Body of pancreas (tissue), 4 donors: ENCODE data around the gene ARHGAP24. TPM values are rescaled to one million over a fixed set of nuclear protein-coding genes. Genes with fewer than 3 reads are reported as not detected.
A peak's percentile ranks its signal among the peaks of the same experiment; 100 is the strongest.

Source experiments
- ATAC-seq: fragments of 150-250 bp; one replicate; pipeline ENCODE4 v1.9.1; 2016
- DNase-seq, 4 donors: peaks; one replicate each; pipeline ENCODE4 v3.0.0-alpha.2; 2019
- H3K27ac ChIP-seq, 4 donors: fragments of 200-600 bp; sonication (generic); 1 replicate in 3 of 4; 2 replicates in 1 of 4; pipeline versions ENCODE4 v1.5.1 to v1.6.1; 2016 to 2019; ENCODE audit warnings: mild to moderate bottlenecking in 1 of 4, mixed read lengths in 1 of 4, moderate library complexity in 1 of 4
- H3K27me3 ChIP-seq, 2 donors: fragments of 200-600 bp; sonication (generic); one replicate each; pipeline ENCODE4 v1.6.0; 2016; ENCODE audit warnings: mild to moderate bottlenecking in 1 of 2
- H3K36me3 ChIP-seq, 2 donors: fragments of 200-600 bp; sonication (generic); replicated peaks in 1 of 2; 2 replicates each; pipeline ENCODE4 v1.5.1; 2016; ENCODE audit warnings: low read depth in 2 of 2; ENCODE audit not compliant: insufficient read depth in 1 of 2
- H3K4me1 ChIP-seq: fragments of 200-600 bp; sonication (generic); one replicate; pipeline ENCODE4 v1.6.0; 2016
- H3K4me3 ChIP-seq, 2 donors: fragments of 200-600 bp; sonication (generic); 1 replicate in 1 of 2; 2 replicates in 1 of 2; pipeline ENCODE4 v1.5.1; 2016 to 2019
- H3K9me3 ChIP-seq, 3 donors: fragments of 200-600 bp; sonication (generic); 1 replicate in 2 of 3; 2 replicates in 1 of 3; pipeline ENCODE4 v1.5.1; 2016
- CTCF ChIP-seq, 7 experiments: fragments of 450-650 bp in 4 of 7; fragments of 200-600 bp in 3 of 7; sonication (generic) in 3 of 7; IDR thresholded peaks; one replicate each; pipeline ENCODE4 v1.5.1; 2016 to 2019; ENCODE audit warnings: antibody characterized with exemption in 7 of 7
- POLR2A ChIP-seq, 3 donors: fragments of 450-650 bp; IDR thresholded peaks; one replicate each; pipeline ENCODE4 v1.6.1; 2016; ENCODE audit warnings: antibody characterized with exemption in 3 of 3, mild to moderate bottlenecking in 2 of 3
- WGBS, 2 donors: methylation state at CpG; one replicate each; pipeline ENCODE4 v1.1.5; 2017; 5-methylcytosine and 5-hydroxymethylcytosine counted together
- intact Hi-C: fragments of 100-400 bp; cut with DNase I; formaldehyde crosslinking; loops from one replicate; pipeline ENCODE4 v1.15.1; 2023
- total RNA-seq, 2 donors: library from RNA; depleted of rRNA; stranded (reverse); fragments of >200 nt; gene quantifications; one replicate each; pipeline ENCODE4 v1.1.0, GENCODE V29; 2016

ARHGAP24 gene
- total RNA-seq, result 100 to 1,000 TPM in 1 of 2 donors, 10 to 100 TPM in 1; 43.3 to 113 TPM

- peak; percentile 92 to 97 (median 96) for DNase-seq
- Histone ChIP-seq H3K4me3 (peak within 1 kb of the TSS; percentile 42 to 52), H3K27ac (peak within 1 kb of the TSS; percentile 84 to 95 (median 91)), H3K9me3 (no peaks in the 10 kb centered on the region), H3K4me1 (peaks cover 27% of the 10 kb centered on the region), H3K36me3 (no peaks in the 10 kb centered on the region), H3K27me3 (no peaks in the 10 kb centered on the region)
- peak; percentile 98 for ATAC-seq
- 1% methylated on average over 24 to 41 of the region's 41 CpGs for WGBS, 2 donors
- intact Hi-C loops, result no loop called here
- TF ChIP-seq POLR2A (IDR thresholded peaks at IDR 0.05) (peak; percentile 57 to 92 (median 90)), CTCF (IDR thresholded peaks at IDR 0.05) (peak in 4 of 7 experiments; percentile 31 to 44 (median 38))
Observed at GRCh38 chr4:85474818-85475630, at the start of gene ARHGAP24. Gene ARHGAP24, plus strand, starts transcription at chr4:85475150.

- no peaks in the 10 kb centered on the region for H3K4me1 ChIP-seq
- H3K4me3 ChIP-seq, result no peak overlapping the region
- WGBS, 2 donors, result 59 to 61% methylated on average over 3 of the region's 3 CpGs
- no peak for ATAC-seq
- H3K36me3 ChIP-seq, result no peaks in the 10 kb centered on the region
- intact Hi-C loops, result no loop called here
- no peak for TF ChIP-seq POLR2A (IDR thresholded peaks at IDR 0.05)
- no peak for TF ChIP-seq CTCF (IDR thresholded peaks at IDR 0.05)
- no peak overlapping the region for H3K27ac ChIP-seq
- H3K27me3 ChIP-seq, result no peaks in the 10 kb centered on the region
- no peak for DNase-seq
- H3K9me3 ChIP-seq, result no peaks in the 10 kb centered on the region
Observed at GRCh38 chr4:85426366-85426765, 48.6 kb upstream of the ARHGAP24 start.

GRCh38 chr4:85427123-85427522, 47.8 kb upstream of the ARHGAP24 start:
- no peak for ATAC-seq
- Histone ChIP-seq H3K9me3 (no peaks in the 10 kb centered on the region), H3K27me3 (no peaks in the 10 kb centered on the region), H3K4me1 (no peaks in the 10 kb centered on the region), H3K27ac (no peak overlapping the region), H3K36me3 (no peaks in the 10 kb centered on the region), H3K4me3 (no peak overlapping the region)
- intact Hi-C loops, result no loop called here
- WGBS, 2 donors, result 100% methylated on average over 1 of the region's 1 CpG
- TF ChIP-seq CTCF (IDR thresholded peaks at IDR 0.05) (no peak), POLR2A (IDR thresholded peaks at IDR 0.05) (no peak)
- no peak for DNase-seq

DNA sequence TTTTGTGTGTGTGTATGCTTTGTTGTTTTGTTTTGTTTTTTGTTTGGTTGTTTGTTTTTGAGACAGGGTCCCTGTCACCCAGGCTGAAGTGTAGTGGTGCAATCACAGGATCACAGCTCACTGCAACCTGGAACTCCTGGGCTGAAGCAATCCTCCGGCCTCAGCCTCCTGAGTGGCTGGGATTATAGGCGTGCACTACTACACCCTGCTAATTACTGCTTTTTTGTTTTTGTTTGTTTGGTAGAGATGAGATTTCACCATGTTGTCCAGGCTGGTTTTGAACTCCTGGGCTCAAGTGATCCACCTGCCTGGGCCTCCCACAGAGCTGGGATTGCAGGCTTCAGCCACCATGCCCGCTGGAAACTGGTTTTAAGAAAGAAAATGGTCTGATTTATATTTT, 44.7 kb upstream of the ARHGAP24 start:
- WGBS, 2 donors, result 93 to 100% methylated on average over 3 of the region's 3 CpGs
- intact Hi-C loops, result no loop called here
- DNase-seq, result no peak
- H3K9me3 ChIP-seq, result no peaks in the 10 kb centered on the region
- no peaks in the 10 kb centered on the region for H3K27me3 ChIP-seq
- H3K4me3 ChIP-seq, result no peak overlapping the region
- no peaks in the 10 kb centered on the region for H3K4me1 ChIP-seq
- no peaks in the 10 kb centered on the region for H3K36me3 ChIP-seq
- ATAC-seq, result no peak
- TF ChIP-seq POLR2A (IDR thresholded peaks at IDR 0.05) (no peak), CTCF (IDR thresholded peaks at IDR 0.05) (no peak)
- no peak overlapping the region for H3K27ac ChIP-seq

DNA sequence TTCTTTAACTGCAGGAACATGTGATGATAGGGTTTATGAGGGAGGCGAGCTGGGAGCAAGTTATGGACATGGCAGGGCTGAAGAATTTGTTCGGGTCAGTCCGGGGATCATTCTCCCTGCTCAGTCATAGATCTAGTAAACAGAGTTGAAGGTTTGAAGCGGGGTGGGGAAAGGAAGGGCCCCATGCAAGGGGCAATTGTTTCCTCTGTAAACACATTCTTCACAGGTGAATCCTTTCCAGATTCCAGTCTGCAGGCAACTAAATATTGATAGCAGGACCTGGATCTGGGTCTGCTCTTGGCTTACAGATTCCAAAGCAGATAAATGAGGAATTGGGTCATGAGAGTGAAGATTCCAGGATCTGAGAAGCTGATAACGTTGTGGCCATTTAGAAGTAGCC, 44.3 kb upstream of the ARHGAP24 start:
- DNase-seq, result no peak
- ATAC-seq, result no peak
- Histone ChIP-seq H3K4me1 (no peaks in the 10 kb centered on the region), H3K9me3 (no peaks in the 10 kb centered on the region), H3K27me3 (no peaks in the 10 kb centered on the region), H3K4me3 (no peak overlapping the region), H3K27ac (no peak overlapping the region), H3K36me3 (no peaks in the 10 kb centered on the region)
- TF ChIP-seq CTCF (IDR thresholded peaks at IDR 0.05) (no peak), POLR2A (IDR thresholded peaks at IDR 0.05) (no peak)
- intact Hi-C loops, result no loop called here
- WGBS, 2 donors, result 69% methylated on average over 5 of the region's 5 CpGs
